Ishikawa (cell line): ENCODE results near the gene MTPN.

ENCODE experiments used
- CEBPB ChIP-seq: IDR thresholded peaks from 2 replicates; pipeline ENCODE4 v1.6.1; 2012
- CREB1 ChIP-seq: IDR thresholded peaks from 2 replicates; pipeline ENCODE4 v1.6.1; 2012; ENCODE audit warnings: low read depth
- EP300 ChIP-seq: IDR thresholded peaks from 2 replicates; pipeline ENCODE4 v1.6.1; 2012; ENCODE audit warnings: borderline replicate concordance
- RAD21 ChIP-seq: IDR thresholded peaks from 2 replicates; pipeline ENCODE4 v1.6.1; 2012; ENCODE audit warnings: low read depth
- TEAD4 ChIP-seq: IDR thresholded peaks from 2 replicates; pipeline ENCODE4 v1.6.1; 2012
- TF ChIP-seq, protein P1 (sequence below): IDR thresholded peaks from 2 replicates; pipeline ENCODE4 v1.6.1; 2012; ENCODE audit warnings: low read depth, mild to moderate bottlenecking

DNA sequence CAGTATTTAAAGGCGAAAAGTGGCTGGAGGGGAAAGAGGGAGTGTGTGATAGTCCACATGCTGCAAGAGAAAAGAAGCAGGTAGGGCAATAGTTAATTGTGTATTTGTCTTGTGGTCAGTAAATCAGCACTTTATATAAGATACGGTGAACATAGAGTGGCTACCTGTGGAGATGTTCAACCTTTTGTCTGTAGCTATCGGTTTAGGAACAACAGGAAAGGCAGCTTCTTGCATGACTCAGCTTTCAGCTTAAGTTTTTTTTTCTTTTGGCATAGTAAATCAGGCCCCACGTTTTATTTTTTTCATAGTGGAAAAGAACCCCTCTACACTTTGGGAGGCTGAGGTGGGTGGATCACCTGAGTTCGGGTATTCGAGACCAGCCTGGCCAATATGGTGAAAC is 14.2 kb upstream of the MTPN start:
- TF ChIP-seq CEBPB, result no peak
- no peak for TF ChIP-seq TEAD4
- no peak for TF ChIP-seq RAD21
- TF ChIP-seq EP300, result no peak
- TF ChIP-seq, protein P1, sequence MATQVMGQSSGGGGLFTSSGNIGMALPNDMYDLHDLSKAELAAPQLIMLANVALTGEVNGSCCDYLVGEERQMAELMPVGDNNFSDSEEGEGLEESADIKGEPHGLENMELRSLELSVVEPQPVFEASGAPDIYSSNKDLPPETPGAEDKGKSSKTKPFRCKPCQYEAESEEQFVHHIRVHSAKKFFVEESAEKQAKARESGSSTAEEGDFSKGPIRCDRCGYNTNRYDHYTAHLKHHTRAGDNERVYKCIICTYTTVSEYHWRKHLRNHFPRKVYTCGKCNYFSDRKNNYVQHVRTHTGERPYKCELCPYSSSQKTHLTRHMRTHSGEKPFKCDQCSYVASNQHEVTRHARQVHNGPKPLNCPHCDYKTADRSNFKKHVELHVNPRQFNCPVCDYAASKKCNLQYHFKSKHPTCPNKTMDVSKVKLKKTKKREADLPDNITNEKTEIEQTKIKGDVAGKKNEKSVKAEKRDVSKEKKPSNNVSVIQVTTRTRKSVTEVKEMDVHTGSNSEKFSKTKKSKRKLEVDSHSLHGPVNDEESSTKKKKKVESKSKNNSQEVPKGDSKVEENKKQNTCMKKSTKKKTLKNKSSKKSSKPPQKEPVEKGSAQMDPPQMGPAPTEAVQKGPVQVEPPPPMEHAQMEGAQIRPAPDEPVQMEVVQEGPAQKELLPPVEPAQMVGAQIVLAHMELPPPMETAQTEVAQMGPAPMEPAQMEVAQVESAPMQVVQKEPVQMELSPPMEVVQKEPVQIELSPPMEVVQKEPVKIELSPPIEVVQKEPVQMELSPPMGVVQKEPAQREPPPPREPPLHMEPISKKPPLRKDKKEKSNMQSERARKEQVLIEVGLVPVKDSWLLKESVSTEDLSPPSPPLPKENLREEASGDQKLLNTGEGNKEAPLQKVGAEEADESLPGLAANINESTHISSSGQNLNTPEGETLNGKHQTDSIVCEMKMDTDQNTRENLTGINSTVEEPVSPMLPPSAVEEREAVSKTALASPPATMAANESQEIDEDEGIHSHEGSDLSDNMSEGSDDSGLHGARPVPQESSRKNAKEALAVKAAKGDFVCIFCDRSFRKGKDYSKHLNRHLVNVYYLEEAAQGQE, result no peak
- TF ChIP-seq CREB1, result no peak
